DOHH2 (cell line): ENCODE measurements around the gene SUMF1.

ENCODE experiments used
- H3F3A ChIP-seq: fragments of 200-600 bp; sonication (generic), shearing (Covaris generic); 2 replicates; pipeline ENCODE4 v1.6.0; 2016; ENCODE audit warnings: antibody characterized with exemption, mild to moderate bottlenecking; ENCODE audit not compliant: control insufficient read depth, insufficient read depth
- H3K27ac ChIP-seq: fragments of 200-600 bp; sonication (generic); 2 replicates; pipeline ENCODE4 v1.5.1; 2014; ENCODE audit warnings: low read depth, mild to moderate bottlenecking, low read length, moderate library complexity
- H3K27me3 ChIP-seq: fragments of 200-600 bp; sonication (generic); 2 replicates; pipeline ENCODE4 v1.6.1; 2014; ENCODE audit warnings: mild to moderate bottlenecking, low read length, mixed read lengths; ENCODE audit not compliant: control insufficient read depth
- H3K36me3 ChIP-seq: fragments of 200-600 bp; sonication (generic); 2 replicates; pipeline ENCODE4 v1.6.1; 2014; ENCODE audit warnings: mild to moderate bottlenecking, low read length, moderate library complexity, mixed read lengths; ENCODE audit not compliant: control insufficient read depth
- H3K4me1 ChIP-seq: fragments of 200-600 bp; sonication (generic); 2 replicates; pipeline ENCODE4 v1.6.1; 2014; ENCODE audit warnings: mild to moderate bottlenecking, low read length, mixed read lengths; ENCODE audit not compliant: control insufficient read depth
- H3K4me2 ChIP-seq: fragments of 200-600 bp; sonication (generic); 2 replicates; pipeline ENCODE4 v1.6.0; 2014; ENCODE audit warnings: mild to moderate bottlenecking, low read length, moderate library complexity
- H3K4me3 ChIP-seq: fragments of 200-600 bp; sonication (generic); 2 replicates; pipeline ENCODE4 v1.5.1; 2014; ENCODE audit warnings: mild to moderate bottlenecking, low read length, mixed read lengths
- H3K79me2 ChIP-seq: fragments of 200-600 bp; sonication (generic); 2 replicates; pipeline ENCODE4 v1.6.1; 2014; ENCODE audit warnings: mild to moderate bottlenecking, low read length, mixed read lengths; ENCODE audit not compliant: control insufficient read depth
- H3K9me2 ChIP-seq: fragments of 200-600 bp; sonication (generic); replicated peaks from 2 replicates; pipeline ENCODE4 v1.6.1; 2014; ENCODE audit warnings: mild to moderate bottlenecking, low read length, mixed read lengths; ENCODE audit not compliant: control insufficient read depth
- H3K9me3 ChIP-seq: fragments of 200-600 bp; sonication (generic); 2 replicates; pipeline ENCODE4 v1.6.1; 2014; ENCODE audit warnings: antibody characterized with exemption, low read length, mixed read lengths; ENCODE audit not compliant: control insufficient read depth, insufficient read depth
- H4K20me1 ChIP-seq: fragments of 200-600 bp; sonication (generic); 2 replicates; pipeline ENCODE4 v1.6.0; 2014; ENCODE audit warnings: low read depth, mild to moderate bottlenecking, antibody characterized with exemption, low read length, moderate library complexity; ENCODE audit not compliant: control insufficient read depth, insufficient read depth
- EZH2phosphoT487 ChIP-seq: fragments of 200-600 bp; sonication (generic); IDR thresholded peaks from 2 replicates; pipeline ENCODE4 v1.6.1; 2017; ENCODE audit warnings: borderline replicate concordance, mild to moderate bottlenecking, antibody characterized with exemption, low read length, moderate library complexity, mixed read lengths
- TF ChIP-seq, protein P1 (sequence below): fragments of 200-600 bp; sonication (generic); IDR thresholded peaks from one replicate; pipeline ENCODE4 v1.5.1; 2014; ENCODE audit warnings: antibody characterized with exemption, mild to moderate bottlenecking, low read depth, low read length; ENCODE audit not compliant: poor library complexity, severe bottlenecking

Gene SUMF1

DNA sequence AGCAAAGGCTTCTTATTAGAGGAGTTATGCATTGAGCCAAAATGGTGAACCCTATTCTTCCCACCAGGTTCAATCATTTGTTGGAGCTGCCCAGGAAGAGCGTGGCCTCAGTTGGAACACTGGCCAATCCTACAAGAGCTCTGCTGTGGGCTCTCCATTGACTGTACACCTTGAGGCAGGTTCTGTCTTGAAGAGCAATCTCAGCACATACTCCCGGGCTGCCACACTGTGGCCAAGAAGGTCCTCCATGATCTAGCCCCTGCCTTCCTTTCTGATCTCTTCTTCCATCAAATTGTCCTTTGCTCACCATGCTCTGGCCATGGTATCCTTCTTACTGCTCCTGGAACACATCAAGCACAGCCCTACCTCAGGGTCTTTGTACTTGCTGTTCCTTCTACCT, 5.7 kb upstream of the SUMF1 start:
- Histone ChIP-seq H3K4me2 (no peak overlapping the region), H3K27me3 (no peaks in the 10 kb centered on the region), H3K4me3 (no peak overlapping the region), H4K20me1 (no peaks in the 10 kb centered on the region), H3K9me3 (peaks cover 7% of the 10 kb centered on the region; the same call in 1 of the 2 replicates), H3K36me3 (no peaks in the 10 kb centered on the region), H3K9me2 (no peaks in the 10 kb centered on the region), H3K4me1 (peaks cover 27% of the 10 kb centered on the region), H3F3A (peaks cover 6% of the 10 kb centered on the region), H3K79me2 (no peaks in the 10 kb centered on the region), H3K27ac (no peak overlapping the region)
- TF ChIP-seq, protein P1, sequence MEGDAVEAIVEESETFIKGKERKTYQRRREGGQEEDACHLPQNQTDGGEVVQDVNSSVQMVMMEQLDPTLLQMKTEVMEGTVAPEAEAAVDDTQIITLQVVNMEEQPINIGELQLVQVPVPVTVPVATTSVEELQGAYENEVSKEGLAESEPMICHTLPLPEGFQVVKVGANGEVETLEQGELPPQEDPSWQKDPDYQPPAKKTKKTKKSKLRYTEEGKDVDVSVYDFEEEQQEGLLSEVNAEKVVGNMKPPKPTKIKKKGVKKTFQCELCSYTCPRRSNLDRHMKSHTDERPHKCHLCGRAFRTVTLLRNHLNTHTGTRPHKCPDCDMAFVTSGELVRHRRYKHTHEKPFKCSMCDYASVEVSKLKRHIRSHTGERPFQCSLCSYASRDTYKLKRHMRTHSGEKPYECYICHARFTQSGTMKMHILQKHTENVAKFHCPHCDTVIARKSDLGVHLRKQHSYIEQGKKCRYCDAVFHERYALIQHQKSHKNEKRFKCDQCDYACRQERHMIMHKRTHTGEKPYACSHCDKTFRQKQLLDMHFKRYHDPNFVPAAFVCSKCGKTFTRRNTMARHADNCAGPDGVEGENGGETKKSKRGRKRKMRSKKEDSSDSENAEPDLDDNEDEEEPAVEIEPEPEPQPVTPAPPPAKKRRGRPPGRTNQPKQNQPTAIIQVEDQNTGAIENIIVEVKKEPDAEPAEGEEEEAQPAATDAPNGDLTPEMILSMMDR = no peak
- TF ChIP-seq EZH2phosphoT487 = no peak

DNA sequence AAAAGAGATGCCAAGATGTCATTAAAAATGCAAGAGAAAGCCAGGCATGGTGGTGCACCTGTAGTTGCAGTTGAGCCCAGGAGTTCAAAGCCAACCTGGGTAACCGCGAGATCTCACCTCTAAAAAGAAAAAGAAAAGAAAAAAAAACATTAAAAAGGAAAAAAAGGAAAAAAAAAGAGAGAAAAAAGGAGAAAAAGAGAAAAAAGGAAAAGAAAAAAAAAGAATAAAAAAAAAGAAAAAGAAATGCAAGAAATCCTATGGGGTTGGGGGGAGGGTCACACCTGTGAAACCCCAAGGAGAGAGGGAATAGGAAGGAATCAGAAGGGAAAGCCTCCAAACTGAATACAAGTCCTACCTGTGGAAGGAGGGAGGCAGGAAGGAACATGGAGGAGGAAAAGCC, 5.2 kb upstream of the SUMF1 start:
- H3K36me3 ChIP-seq = no peaks in the 10 kb centered on the region
- no peaks in the 10 kb centered on the region for H4K20me1 ChIP-seq
- no peaks in the 10 kb centered on the region for H3K79me2 ChIP-seq
- no peak overlapping the region for H3K27ac ChIP-seq
- H3K27me3 ChIP-seq = no peaks in the 10 kb centered on the region
- H3F3A ChIP-seq = peaks cover 6% of the 10 kb centered on the region
- TF ChIP-seq, protein P1 = no peak
- no peak for TF ChIP-seq EZH2phosphoT487
- peaks cover 30% of the 10 kb centered on the region for H3K4me1 ChIP-seq
- no peak overlapping the region for H3K4me3 ChIP-seq
- no peak overlapping the region for H3K4me2 ChIP-seq
- no peaks in the 10 kb centered on the region for H3K9me2 ChIP-seq
- H3K9me3 ChIP-seq = peaks cover 7% of the 10 kb centered on the region; the same call in 1 of the 2 replicates

DNA sequence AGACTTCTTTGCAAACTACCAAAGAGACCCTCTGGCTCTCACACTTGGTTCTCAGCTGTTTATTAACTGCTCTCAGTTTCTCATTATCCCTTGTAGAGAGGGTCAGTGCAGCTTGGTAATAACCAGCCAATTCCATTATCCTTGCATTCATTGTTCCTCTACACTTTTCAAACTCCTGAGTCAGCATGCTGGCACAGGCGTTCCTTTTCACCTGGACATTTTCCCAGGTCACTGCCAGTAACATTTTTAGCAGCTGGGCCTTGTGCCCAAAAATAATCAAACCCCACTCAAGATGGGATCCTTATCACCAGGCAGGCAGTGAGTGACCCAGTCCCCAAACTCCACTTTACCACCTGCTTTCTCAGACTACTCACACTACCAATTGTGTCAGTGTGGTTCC, 4.8 kb upstream of the SUMF1 start:
- peaks cover 6% of the 10 kb centered on the region for H3F3A ChIP-seq
- H3K9me2 ChIP-seq = no peaks in the 10 kb centered on the region
- no peaks in the 10 kb centered on the region for H4K20me1 ChIP-seq
- no peaks in the 10 kb centered on the region for H3K36me3 ChIP-seq
- H3K27ac ChIP-seq = no peak overlapping the region
- H3K27me3 ChIP-seq = no peaks in the 10 kb centered on the region
- H3K9me3 ChIP-seq = peaks cover 7% of the 10 kb centered on the region; the same call in 1 of the 2 replicates
- TF ChIP-seq EZH2phosphoT487 = no peak
- TF ChIP-seq, protein P1 = no peak
- no peaks in the 10 kb centered on the region for H3K79me2 ChIP-seq
- H3K4me1 ChIP-seq = peaks cover 32% of the 10 kb centered on the region
- no peak overlapping the region for H3K4me3 ChIP-seq
- no peak overlapping the region for H3K4me2 ChIP-seq

GRCh38 chr3:4467522-4467867, 426 bp upstream of the SUMF1 start:
- Histone ChIP-seq H3K27ac (peak overlapping the region; percentile 18; the same call in 1 of the 2 replicates), H3K4me2 (peak overlapping the region; percentile 74), H3F3A (no peaks in the 10 kb centered on the region), H3K4me3 (peak overlapping the region; percentile 89), H3K9me2 (no peaks in the 10 kb centered on the region), H3K36me3 (no peaks in the 10 kb centered on the region), H3K79me2 (peaks cover 11% of the 10 kb centered on the region), H3K27me3 (no peaks in the 10 kb centered on the region), H3K9me3 (no peaks in the 10 kb centered on the region), H3K4me1 (peaks cover 15% of the 10 kb centered on the region), H4K20me1 (no peaks in the 10 kb centered on the region)
- TF ChIP-seq, protein P1 = no peak
- TF ChIP-seq EZH2phosphoT487 = no peak
